Kidney (tissue), 14 donors: ENCODE data around the gene CDH12. TPM values are rescaled to one million over a fixed set of nuclear protein-coding genes. Genes with fewer than 3 reads are reported as not detected.

ENCODE experiments used
- DNase-seq, 5 donors: peaks; one replicate each; pipeline ENCODE4 v3.0.0-alpha.2; 2013 to 2020
- FAIRE-seq: peaks from 2 replicates; lab custom pipeline; 2012; peaks lifted over from hg19 to GRCh38; lab: Jason Lieb, UNC
- H3K27ac ChIP-seq, 2 donors: one replicate each; pipeline ENCODE4 v1.7.0; 2013; ENCODE audit warnings: low read depth in 2 of 2, low read length in 2 of 2, inconsistent platforms in 1 of 2
- H3K27me3 ChIP-seq: one replicate; pipeline ENCODE4 v1.7.1; 2013; ENCODE audit warnings: low read length, inconsistent platforms; ENCODE audit not compliant: control insufficient read depth, insufficient read depth
- H3K36me3 ChIP-seq, 3 donors: one replicate each; pipeline versions ENCODE4 v1.7.0 to v1.7.1; 2013; ENCODE audit warnings: low read length in 3 of 3, control low read depth in 1 of 3, inconsistent platforms in 1 of 3; ENCODE audit not compliant: insufficient read depth in 3 of 3, control insufficient read depth in 2 of 3
- H3K4me1 ChIP-seq, 3 donors: one replicate each; pipeline versions ENCODE4 v1.7.0 to v1.7.1; 2013; ENCODE audit warnings: low read length in 3 of 3, inconsistent platforms in 1 of 3, low read depth in 1 of 3; ENCODE audit not compliant: control insufficient read depth in 2 of 3, insufficient read depth in 2 of 3
- H3K4me3 ChIP-seq, 3 donors: one replicate each; pipeline versions ENCODE4 v1.7.0 to v1.8.1; 2013; ENCODE audit warnings: low read length in 3 of 3, control low read depth in 1 of 3, inconsistent platforms in 1 of 3
- H3K9ac ChIP-seq, 3 donors: one replicate each; pipeline versions ENCODE4 v1.7.0 to v1.7.1; 2013; ENCODE audit warnings: low read length in 3 of 3, control low read depth in 1 of 3, inconsistent platforms in 1 of 3
- H3K9me3 ChIP-seq, 3 donors: one replicate each; pipeline versions ENCODE4 v1.7.0 to v1.7.1; 2013; ENCODE audit warnings: low read length in 3 of 3, control low read depth in 1 of 3, inconsistent platforms in 1 of 3; ENCODE audit not compliant: control insufficient read depth in 2 of 3, insufficient read depth in 1 of 3
- CTCF ChIP-seq: IDR thresholded peaks from 3 replicates; pipeline ENCODE4 v1.5.1; 2012; ENCODE audit warnings: mild to moderate bottlenecking, moderate library complexity, borderline replicate concordance; ENCODE audit not compliant: insufficient read depth; ENCODE audit errors: extremely low read depth
- intact Hi-C: fragments of 100-400 bp; cut with DNase I; formaldehyde crosslinking; loops from one replicate; pipeline ENCODE4 v1.11.1; 2022
- polyA plus RNA-seq: library from polyadenylated mRNA; stranded (reverse); fragments of 350-450 nt; fragmentation: Illumina TruSeq; extraction: RNeasy Lipid Tissue Mini Kit (QIAGEN cat#74804); gene quantifications from one replicate; pipeline ENCODE4 v1.2.3, GENCODE V29; 2014; ENCODE audit warnings: low read depth, low replicate concordance; ENCODE audit not compliant: insufficient read depth
- total RNA-seq: library from RNA; stranded (reverse); fragmentation: NEBNext Ultra II Directional; extraction: Animal tissue kit (Norgen Biotek cat#: 25700); gene quantifications from one replicate; pipeline ENCODE4 v1.2.1, GENCODE V29; 2021
- donor health status: control.
- donor health status: control.
- donor health status: control.
- donor health status: control.
- donor health status: control.
- donor health status: DM: yes; HTN: yes; CAD: no.
- donor health status: Normal renal cell carcinoma (clear cell type).

The CDH12 gene
- total and polyA plus RNA-seq, 2 donors from 2014 or later: 0.17 TPM; not detected in 1

- H3K27ac ChIP-seq: no peak overlapping the region
- no peak overlapping the region for H3K9ac ChIP-seq
- no peaks in the 10 kb centered on the region for H3K27me3 ChIP-seq
- peak in 2 of 5 donors; percentile 25 to 42 for DNase-seq
- H3K36me3 ChIP-seq: no peaks in the 10 kb centered on the region
- no peak for TF ChIP-seq CTCF
- H3K4me3 ChIP-seq: no peak overlapping the region
- no peaks in the 10 kb centered on the region for H3K4me1 ChIP-seq
- intact Hi-C loops: no loop called here
- no peaks in the 10 kb centered on the region for H3K9me3 ChIP-seq
- no peak for FAIRE-seq
These were observed 348.7 kb downstream of the CDH12 start for GRCh38 chr5:22504411-22504810.

- intact Hi-C loops: no loop called here
- H3K4me1 ChIP-seq: no peaks in the 10 kb centered on the region
- no peak overlapping the region for H3K27ac ChIP-seq
- no peak for TF ChIP-seq CTCF
- no peaks in the 10 kb centered on the region for H3K9me3 ChIP-seq
- H3K27me3 ChIP-seq: no peaks in the 10 kb centered on the region
- no peaks in the 10 kb centered on the region for H3K36me3 ChIP-seq
- no peak overlapping the region for H3K4me3 ChIP-seq
- FAIRE-seq (no peak), DNase-seq (peak in 1 of 5 donors; percentile 4)
- H3K9ac ChIP-seq: no peak overlapping the region
These were observed 352.6 kb downstream of the CDH12 start for GRCh38 chr5:22500556-22500955.

GRCh38 chr5:22496666-22497065, 356.5 kb downstream of the CDH12 start:
- Histone ChIP-seq H3K4me1 (no peaks in the 10 kb centered on the region), H3K27me3 (no peaks in the 10 kb centered on the region), H3K9me3 (no peaks in the 10 kb centered on the region), H3K27ac (no peak overlapping the region), H3K4me3 (no peak overlapping the region), H3K36me3 (no peaks in the 10 kb centered on the region), H3K9ac (no peak overlapping the region)
- DNase-seq (no peak), FAIRE-seq (no peak)
- no peak for TF ChIP-seq CTCF
- intact Hi-C loops: no loop called here
